Effector memory CD8-positive, alpha-beta T cell (primary cell): ENCODE measurements around the gene CSNK1G2.
"Not testable (repeated sequence)": the region's sequence is repeated elsewhere in the genome, so short reads cannot be mapped to it uniquely, and the experiment has no call there.

Experiments used
- ATAC-seq: fragments of 150-1000 bp; cut with Tn5 transposase; replicated peaks from 2 replicates; pipeline ENCODE4 v1.10.0; 2021; ENCODE audit warnings: mild to moderate bottlenecking, moderate library complexity
- DNase-seq, 3 experiments: peaks; one replicate each; pipeline ENCODE4 v3.0.0; 2021
- H3K27ac Mint-ChIP-seq, 2 donors: one replicate each; pipeline ENCODE4 v1.8.0; 2022; ENCODE audit warnings: mild to moderate bottlenecking in 2 of 2, mixed read lengths in 2 of 2, moderate library complexity in 2 of 2
- H3K27me3 Mint-ChIP-seq, 2 donors: one replicate each; pipeline ENCODE4 v1.8.0; 2022; ENCODE audit warnings: mixed read lengths in 2 of 2
- H3K36me3 Mint-ChIP-seq: one replicate; pipeline ENCODE4 v1.8.0; 2022; ENCODE audit warnings: mild to moderate bottlenecking, moderate library complexity, mixed read lengths; ENCODE audit not compliant: insufficient read depth
- H3K4me1 Mint-ChIP-seq, 2 donors: one replicate each; pipeline ENCODE4 v1.8.0; 2022; ENCODE audit warnings: low read depth in 2 of 2, mixed read lengths in 2 of 2
- H3K4me3 Mint-ChIP-seq, 2 donors: one replicate each; pipeline ENCODE4 v1.8.0; 2022; ENCODE audit warnings: mild to moderate bottlenecking in 2 of 2, mixed read lengths in 2 of 2, moderate library complexity in 2 of 2
- H3K9me3 Mint-ChIP-seq, 2 donors: one replicate each; pipeline ENCODE4 v1.8.0; 2022; ENCODE audit warnings: mixed read lengths in 2 of 2

Gene CSNK1G2

DNA sequence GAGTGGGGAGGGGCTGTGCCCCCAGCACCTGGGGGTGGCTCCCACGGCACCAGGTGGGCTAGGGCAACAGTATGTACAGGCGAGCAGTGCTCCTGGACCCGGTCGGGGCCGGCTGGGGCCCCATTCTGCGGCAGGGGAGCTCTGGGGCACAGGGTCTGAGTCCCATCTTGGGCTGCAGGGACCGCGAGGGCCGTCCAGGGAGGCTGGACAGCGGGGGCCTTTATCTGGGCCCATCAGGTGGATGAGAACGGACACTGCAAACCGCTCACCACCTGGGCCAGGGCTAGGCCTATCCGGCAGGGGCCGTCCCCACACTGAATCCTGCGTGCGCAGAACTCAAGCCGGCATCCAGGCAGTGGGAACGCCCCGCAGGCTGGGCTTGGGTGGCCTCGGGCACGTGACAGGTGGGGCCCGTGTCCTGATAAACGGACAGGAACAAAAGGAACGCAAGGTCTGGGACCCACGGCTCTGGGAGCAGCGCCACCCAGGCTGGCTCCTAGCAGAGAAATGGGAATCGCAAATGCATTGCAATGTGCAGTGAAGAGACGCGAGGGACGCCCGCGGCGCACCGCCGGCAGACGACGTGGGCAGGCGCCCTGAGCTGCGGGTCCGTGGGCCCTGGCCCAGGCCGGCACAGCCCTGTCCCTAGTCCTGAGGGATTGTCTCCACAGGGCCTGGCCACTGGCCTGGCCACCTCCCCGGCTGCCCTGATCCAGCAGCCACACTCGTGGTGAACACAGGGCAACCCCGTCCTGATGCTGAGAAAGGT, 44.8 kb downstream of the CSNK1G2 start:
- Mint-ChIP-seq H3K27me3 (no peaks in the 10 kb centered on the region), H3K4me1 (no peaks in the 10 kb centered on the region), H3K9me3 (no peaks in the 10 kb centered on the region), H3K36me3 (peaks cover 46% of the 10 kb centered on the region), H3K27ac (no peak overlapping the region), H3K4me3 (no peak overlapping the region)
- no peak for ATAC-seq
- DNase-seq = no peak

- Mint-ChIP-seq H3K27ac (no peak overlapping the region), H3K4me1 (no peaks in the 10 kb centered on the region), H3K27me3 (no peaks in the 10 kb centered on the region), H3K4me3 (no peak overlapping the region), H3K9me3 (no peaks in the 10 kb centered on the region), H3K36me3 (peaks cover 39% of the 10 kb centered on the region)
- DNase-seq (no peak), ATAC-seq (no peak)
These were observed 45.6 kb downstream of the CSNK1G2 start for GRCh38 chr19:1986357-1987162.

DNA sequence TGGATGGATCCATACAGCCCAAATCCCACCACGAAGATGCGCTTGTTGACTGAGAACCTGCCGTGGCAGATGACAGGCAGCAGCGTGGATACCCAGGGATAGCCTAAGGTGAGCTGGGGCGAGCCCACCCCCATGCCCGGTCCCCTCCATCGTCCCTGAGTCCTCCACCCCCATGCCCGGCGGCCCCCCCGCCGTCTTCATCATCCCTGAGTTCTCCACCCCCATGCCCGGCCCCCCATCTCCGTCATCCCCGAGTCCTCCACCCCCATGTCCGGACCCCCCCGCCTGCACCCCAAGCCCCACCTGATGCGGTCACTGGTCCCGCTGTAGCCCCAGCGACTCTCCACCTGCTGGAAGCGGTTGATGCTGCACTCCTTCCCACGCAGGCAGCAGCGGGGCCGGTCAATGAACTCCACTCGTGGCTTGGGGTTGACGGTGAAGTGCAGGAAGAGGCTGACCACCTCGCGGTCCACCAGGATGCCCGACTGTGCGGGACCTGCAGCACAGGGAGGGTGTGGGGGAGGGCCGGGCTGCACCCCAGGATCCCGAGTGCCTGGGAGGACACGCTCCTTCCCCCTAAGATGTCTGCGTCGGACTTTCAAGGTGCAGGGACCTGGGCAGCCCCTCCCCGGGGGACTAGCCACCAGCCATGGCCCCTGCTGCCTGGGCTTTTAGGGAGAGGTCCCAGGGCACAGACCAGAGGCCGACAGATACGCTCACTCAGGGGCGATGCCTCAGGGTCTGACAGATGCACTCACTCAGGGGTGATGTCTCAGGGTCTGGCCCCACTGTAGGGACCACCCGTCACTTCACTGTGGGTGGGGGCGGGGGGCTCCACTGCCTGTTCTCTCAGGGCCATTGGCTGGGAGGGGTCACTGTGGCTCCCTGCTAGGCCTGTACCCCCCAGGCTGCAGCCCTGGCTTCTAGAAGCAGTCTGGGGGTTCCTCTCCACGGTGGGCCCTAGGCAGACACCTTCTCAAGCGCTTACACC, 46.5 kb downstream of the CSNK1G2 start:
- no peaks in the 10 kb centered on the region for H3K27me3 Mint-ChIP-seq
- H3K4me1 Mint-ChIP-seq = peaks cover 0 to 1% of the 10 kb centered on the region in 2 donors
- H3K36me3 Mint-ChIP-seq = peaks cover 29% of the 10 kb centered on the region
- no peaks in the 10 kb centered on the region for H3K9me3 Mint-ChIP-seq
- peak overlapping the region in 1 of 2 donors; percentile 51 for H3K27ac Mint-ChIP-seq
- DNase-seq (no peak), ATAC-seq (no peak)
- H3K4me3 Mint-ChIP-seq = no peak overlapping the region

- not testable (repeated sequence) for DNase-seq, ATAC-seq, H3K4me1 Mint-ChIP-seq, H3K27me3 Mint-ChIP-seq, H3K4me3 Mint-ChIP-seq, H3K9me3 Mint-ChIP-seq
- peak overlapping the region in 1 of 2 donors; percentile 51 for H3K27ac Mint-ChIP-seq
- peaks cover 28% of the 10 kb centered on the region for H3K36me3 Mint-ChIP-seq
These were observed 47.5 kb downstream of the CSNK1G2 start for GRCh38 chr19:1988464-1988863.

DNA sequence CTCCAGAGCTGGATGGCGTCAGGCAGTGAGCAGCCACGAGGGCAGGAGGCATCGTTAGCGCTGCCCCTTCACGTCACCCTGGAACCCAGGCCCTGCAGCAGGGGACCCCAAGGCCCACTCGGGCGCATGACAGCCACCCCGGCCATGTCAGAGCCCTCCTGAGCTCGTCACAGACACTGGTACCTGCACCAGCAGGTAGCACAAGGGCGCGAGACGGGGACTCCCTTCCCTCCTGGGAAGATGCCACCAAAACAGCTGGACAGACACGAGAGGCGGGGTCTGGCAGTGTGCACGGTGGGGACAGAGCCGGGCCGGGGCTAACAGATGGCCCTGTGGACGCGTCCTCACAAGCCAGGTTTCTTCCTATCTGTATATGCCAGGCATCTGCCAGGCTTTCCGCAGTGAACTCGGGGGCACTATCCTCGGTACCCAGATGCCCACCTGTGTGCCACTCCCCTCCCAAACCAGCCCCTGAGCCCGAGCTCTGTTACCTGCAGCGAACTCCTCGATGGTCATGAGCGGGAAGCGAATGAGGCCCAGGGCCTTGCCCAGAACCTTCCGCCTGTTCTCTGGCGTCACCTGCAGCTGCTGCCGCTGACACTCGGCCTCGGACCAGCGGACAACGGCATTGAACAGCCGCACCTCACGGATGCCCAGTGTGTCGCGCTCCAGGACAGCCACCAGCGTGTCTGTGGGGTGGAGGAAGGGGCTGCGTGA, 48.7 kb downstream of the CSNK1G2 start:
- Mint-ChIP-seq H3K4me1 (peaks cover 0 to 1% of the 10 kb centered on the region in 2 donors), H3K36me3 (peaks cover 26% of the 10 kb centered on the region), H3K27ac (peak overlapping the region in 1 of 2 donors; percentile 51), H3K4me3 (no peak overlapping the region), H3K27me3 (no peaks in the 10 kb centered on the region), H3K9me3 (no peaks in the 10 kb centered on the region)
- DNase-seq (no peak), ATAC-seq (no peak)

- H3K9me3 Mint-ChIP-seq = no peaks in the 10 kb centered on the region
These were observed 49.5 kb downstream of the CSNK1G2 start for GRCh38 chr19:1990230-1991017.

GRCh38 chr19:1991018-1991913, 50.3 kb downstream of the CSNK1G2 start:
- H3K4me3 Mint-ChIP-seq = no peak overlapping the region
- H3K27me3 Mint-ChIP-seq = no peaks in the 10 kb centered on the region
- ATAC-seq (no peak), DNase-seq (no peak)
- peak overlapping the region in 1 of 2 donors; percentile 65 for H3K27ac Mint-ChIP-seq
- H3K4me1 Mint-ChIP-seq = peaks cover 0 to 1% of the 10 kb centered on the region in 2 donors
- H3K9me3 Mint-ChIP-seq = no peaks in the 10 kb centered on the region
- H3K36me3 Mint-ChIP-seq = peaks cover 31% of the 10 kb centered on the region

More at GRCh38 chr19:1990230-1991017, 49.5 kb downstream of the CSNK1G2 start:
- ATAC-seq = no peak
- Mint-ChIP-seq H3K36me3 (peaks cover 25% of the 10 kb centered on the region), H3K4me1 (peaks cover 0 to 1% of the 10 kb centered on the region in 2 donors), H3K27ac (peak overlapping the region in 1 of 2 donors; percentile 65), H3K27me3 (no peaks in the 10 kb centered on the region), H3K4me3 (no peak overlapping the region)
- no peak for DNase-seq

DNA sequence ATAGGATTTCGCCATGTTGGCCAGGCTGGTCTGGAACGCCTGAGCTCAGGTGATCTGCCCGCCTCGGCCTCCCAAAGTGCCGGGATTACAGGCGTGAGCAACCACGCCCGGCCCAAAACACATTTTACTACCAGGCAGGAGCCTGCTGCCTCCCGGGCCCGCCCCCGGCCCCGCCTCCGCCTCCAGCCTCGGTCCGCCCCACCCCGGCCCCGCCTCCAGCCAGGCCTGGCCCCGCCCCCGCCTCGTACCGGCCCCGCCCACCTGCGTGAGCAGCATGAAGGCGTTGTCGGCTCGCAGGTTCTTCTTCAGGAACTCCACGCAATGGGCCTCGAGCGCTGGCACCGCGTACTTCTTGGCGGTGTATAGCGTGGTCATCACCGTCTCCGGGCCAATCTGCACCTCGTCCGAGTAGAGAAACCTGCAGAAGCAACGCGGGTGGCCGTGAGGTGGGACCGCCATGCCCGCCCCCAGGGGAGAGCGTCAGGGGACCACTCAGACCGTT, 51.8 kb downstream of the CSNK1G2 start:
- Mint-ChIP-seq H3K27ac (no peak overlapping the region), H3K4me3 (no peak overlapping the region), H3K4me1 (peaks cover 1 to 3% of the 10 kb centered on the region in 2 donors), H3K36me3 (peaks cover 36% of the 10 kb centered on the region), H3K27me3 (no peaks in the 10 kb centered on the region), H3K9me3 (no peaks in the 10 kb centered on the region)
- no peak for DNase-seq
- ATAC-seq = no peak

GRCh38 chr19:1997353-1998233, 56.6 kb downstream of the CSNK1G2 start:
- ATAC-seq = no peak
- peaks cover 32% of the 10 kb centered on the region for H3K36me3 Mint-ChIP-seq
- no peaks in the 10 kb centered on the region for H3K27me3 Mint-ChIP-seq
- no peak for DNase-seq
- H3K4me1 Mint-ChIP-seq = peaks cover 3 to 4% of the 10 kb centered on the region in 2 donors
- no peak overlapping the region for H3K4me3 Mint-ChIP-seq
- H3K27ac Mint-ChIP-seq = no peak overlapping the region
- no peaks in the 10 kb centered on the region for H3K9me3 Mint-ChIP-seq
